ENCODE data around the gene UGT1A8. TPM values are rescaled to one million over a fixed set of nuclear protein-coding genes. Genes with fewer than 3 reads are reported as not detected.
A peak's percentile ranks its signal among the peaks of the same experiment; 100 is the strongest.
"Not testable (repeated sequence)": the region's sequence is repeated elsewhere in the genome, so short reads cannot be mapped to it uniquely, and the experiment has no call there.

UGT1A8 gene
- polyA plus RNA-seq, 2 of the 4 experiments (the other 2 are of a cell fraction) = 0.22 TPM; not detected in 1

DNA sequence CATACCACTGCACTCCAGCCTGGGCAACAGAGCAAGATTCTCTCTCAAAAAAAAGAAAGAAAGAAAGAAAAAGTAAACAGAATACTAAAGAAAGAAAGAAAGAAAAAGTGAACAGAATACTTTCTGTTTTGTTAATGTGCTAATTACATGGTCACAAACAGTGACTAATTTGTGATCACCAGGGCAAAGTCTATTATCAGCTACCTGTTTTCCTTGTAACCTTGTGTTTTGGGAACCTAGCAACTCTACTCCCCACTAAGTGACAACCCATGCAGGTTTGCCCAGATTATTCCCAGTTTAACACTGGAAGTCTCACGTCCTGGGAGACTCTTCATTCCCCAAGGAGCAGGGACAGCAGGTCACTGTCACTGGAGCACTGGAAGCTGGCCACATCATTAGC lies 37.6 kb downstream of the UGT1A8 start:
- POLR2A ChIA-PET = no interaction called here
- 86% methylated on average over 1 of the region's 1 CpG for WGBS (ENCODE audit: missing lambda C conversion rate)
- peak overlapping the region; percentile 15 to 56; a peak in 4 of 6 replicates for H3K27ac ChIP-seq
- H3K4me3 ChIP-seq = no peak overlapping the region
- no peak for TF ChIP-seq ZFP36 (IDR thresholded peaks at IDR 0.05; ENCODE audit: borderline replicate concordance, partially characterized antibody)
- TF ChIP-seq JUNB (IDR thresholded peaks at IDR 0.05) = no peak
- no peak for TF ChIP-seq POLR2AphosphoS2 (conservative IDR thresholded peaks at IDR 0.05; ENCODE audit: low read length)
- TF ChIP-seq ZC3H11A (IDR thresholded peaks at IDR 0.05) = no peak
- CTCF ChIA-PET = interaction anchor here (0.5 kb wide), 1 partner anchor 1050 kb away, joined by 5 read pairs; no protein-coding TSS in a partner anchor
- ATAC-seq = no peak
- FAIRE-seq = no peak
- peaks cover under 1% of the 10 kb centered on the region; the same call in 2 of the 3 replicates for H3K9me3 ChIP-seq
- no peak overlapping the region for H3K4me2 ChIP-seq
- no peak for DNase-seq (ENCODE audit: low read depth in 1 of 2, low spot score in 1 of 2)
- H3K4me1 ChIP-seq = no peaks in the 10 kb centered on the region

DNA sequence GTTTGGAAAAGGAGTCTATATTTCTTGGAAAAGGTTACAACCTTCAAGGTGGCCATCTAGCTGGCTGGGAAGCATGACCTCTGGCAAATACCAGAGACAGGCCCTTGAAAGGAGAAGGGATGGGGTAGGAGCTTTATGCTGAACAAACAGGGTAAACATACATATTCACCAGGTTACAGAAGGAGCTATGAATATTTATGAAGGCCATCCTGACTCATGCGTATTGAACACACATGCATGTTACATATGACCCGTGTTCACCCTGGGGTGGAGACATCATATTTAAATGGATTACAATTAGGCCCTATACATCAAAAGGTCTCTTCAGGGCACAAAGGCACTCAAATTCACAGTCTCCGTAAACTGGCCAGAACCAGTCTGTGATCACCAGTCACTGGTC lies 38.5 kb downstream of the UGT1A8 start:
- POLR2A ChIA-PET; H3K4me2 ChIP-seq; CTCF ChIA-PET; H3K4me3 ChIP-seq; H3K9me3 ChIP-seq; DNase-seq (ENCODE audit: low read depth in 1 of 2, low spot score in 1 of 2); H3K4me1 ChIP-seq; ATAC-seq: not testable (repeated sequence)
- 0 out of 6 replicates have a peak overlapping the region, but pooled peaks of 1 of the 2 experiments have one; percentile 42 for H3K27ac ChIP-seq
- FAIRE-seq = peak; percentile 82
- WGBS (ENCODE audit: missing lambda C conversion rate) = 83% methylated on average over 3 of the region's 3 CpGs

DNA sequence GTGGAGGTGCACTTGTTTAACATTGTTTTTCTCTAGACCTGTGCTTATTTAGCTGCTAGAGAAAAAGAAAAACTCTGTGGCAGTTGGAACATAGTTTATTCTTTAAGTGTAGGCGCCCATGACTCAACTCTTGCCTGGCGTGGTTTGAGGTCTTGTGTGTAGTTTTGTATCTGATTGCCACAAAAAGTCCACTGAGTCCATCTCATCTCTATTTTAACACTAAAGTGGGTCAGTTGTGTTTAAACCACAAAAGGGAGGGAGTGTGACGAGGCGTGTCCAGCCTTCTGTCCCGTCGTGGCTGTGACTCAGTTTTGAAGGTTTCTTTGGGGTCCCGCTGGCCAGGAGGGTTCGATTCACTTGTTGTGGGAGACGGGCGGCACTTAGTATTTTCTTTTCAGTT lies 39.0 kb downstream of the UGT1A8 start:
- 94% methylated on average over 10 of the region's 10 CpGs for WGBS (ENCODE audit: missing lambda C conversion rate)

DNA sequence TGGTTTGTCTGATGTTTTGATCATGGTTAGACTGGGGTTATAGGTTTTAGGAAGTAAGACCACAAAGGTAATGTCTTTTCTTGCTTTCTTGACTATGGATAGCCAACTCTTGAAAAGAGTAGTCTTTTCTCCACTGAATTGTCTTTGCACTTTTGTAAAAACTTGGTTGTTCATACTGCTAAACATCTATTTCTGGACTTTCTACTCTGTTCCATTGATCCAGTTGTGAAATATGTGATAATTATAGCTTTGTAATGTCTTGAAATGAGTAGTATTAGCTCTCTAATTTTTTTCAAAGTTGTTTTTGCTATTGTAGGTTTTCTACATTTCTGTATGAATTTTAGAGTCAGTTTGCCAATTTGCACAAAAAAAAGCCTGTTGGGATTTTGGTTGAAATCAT lies 41.2 kb downstream of the UGT1A8 start:
- ChIA-PET POLR2A (no interaction called here), CTCF (interaction anchor here (0.7 kb wide), 1 partner anchor 168 kb away, joined by 3 read pairs; no protein-coding TSS in a partner anchor)
- FAIRE-seq (no peak), ATAC-seq (no peak), DNase-seq (ENCODE audit: low read depth in 1 of 2, low spot score in 1 of 2) (no peak)
- no peaks in the 10 kb centered on the region for H3K4me1 ChIP-seq
- peaks cover 20% of the 10 kb centered on the region for H3K9me3 ChIP-seq
- no peak overlapping the region for H3K4me3 ChIP-seq
- TF ChIP-seq KDM1A (IDR thresholded peaks at IDR 0.05; ENCODE audit: low read depth) = no peak
- TF ChIP-seq, protein P1, sequence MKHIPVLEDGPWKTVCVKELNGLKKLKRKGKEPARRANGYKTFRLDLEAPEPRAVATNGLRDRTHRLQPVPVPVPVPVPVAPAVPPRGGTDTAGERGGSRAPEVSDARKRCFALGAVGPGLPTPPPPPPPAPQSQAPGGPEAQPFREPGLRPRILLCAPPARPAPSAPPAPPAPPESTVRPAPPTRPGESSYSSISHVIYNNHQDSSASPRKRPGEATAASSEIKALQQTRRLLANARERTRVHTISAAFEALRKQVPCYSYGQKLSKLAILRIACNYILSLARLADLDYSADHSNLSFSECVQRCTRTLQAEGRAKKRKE (CRISPR knock-in tag; IDR thresholded peaks at IDR 0.05; ENCODE audit: low read depth) = no peak
- no peak for TF ChIP-seq EHMT2 (IDR thresholded peaks at IDR 0.05; ENCODE audit: low read depth)
- TF ChIP-seq BHLHE40 (IDR thresholded peaks at IDR 0.05; ENCODE audit: low read depth, low read length) = no peak
- TF ChIP-seq JUNB (IDR thresholded peaks at IDR 0.05) = no peak
- no peak for TF ChIP-seq HOXB5 (CRISPR knock-in tag; IDR thresholded peaks at IDR 0.05)
- TF ChIP-seq NR3C1 (IDR thresholded peaks at IDR 0.05) = no peak
- TF ChIP-seq POLR2A (IDR thresholded peaks at IDR 0.05; ENCODE audit: low read length) = no peak
- no peak for TF ChIP-seq RCOR1 (IDR thresholded peaks at IDR 0.05; ENCODE audit: low read depth, low read length)
- no peak for TF ChIP-seq FOXS1 (CRISPR knock-in tag; IDR thresholded peaks at IDR 0.05)
- no peak for TF ChIP-seq JUN (IDR thresholded peaks at IDR 0.05)
- TF ChIP-seq, protein P2, sequence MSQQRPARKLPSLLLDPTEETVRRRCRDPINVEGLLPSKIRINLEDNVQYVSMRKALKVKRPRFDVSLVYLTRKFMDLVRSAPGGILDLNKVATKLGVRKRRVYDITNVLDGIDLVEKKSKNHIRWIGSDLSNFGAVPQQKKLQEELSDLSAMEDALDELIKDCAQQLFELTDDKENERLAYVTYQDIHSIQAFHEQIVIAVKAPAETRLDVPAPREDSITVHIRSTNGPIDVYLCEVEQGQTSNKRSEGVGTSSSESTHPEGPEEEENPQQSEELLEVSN (IDR thresholded peaks at IDR 0.05; ENCODE audit: borderline replicate concordance, low read depth) = no peak
- TF ChIP-seq RNF2 (IDR thresholded peaks at IDR 0.05; ENCODE audit: borderline replicate concordance, low read depth) = no peak
- TF ChIP-seq, protein P3, sequence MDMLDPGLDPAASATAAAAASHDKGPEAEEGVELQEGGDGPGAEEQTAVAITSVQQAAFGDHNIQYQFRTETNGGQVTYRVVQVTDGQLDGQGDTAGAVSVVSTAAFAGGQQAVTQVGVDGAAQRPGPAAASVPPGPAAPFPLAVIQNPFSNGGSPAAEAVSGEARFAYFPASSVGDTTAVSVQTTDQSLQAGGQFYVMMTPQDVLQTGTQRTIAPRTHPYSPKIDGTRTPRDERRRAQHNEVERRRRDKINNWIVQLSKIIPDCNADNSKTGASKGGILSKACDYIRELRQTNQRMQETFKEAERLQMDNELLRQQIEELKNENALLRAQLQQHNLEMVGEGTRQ (IDR thresholded peaks at IDR 0.05) = no peak
- H3K4me2 ChIP-seq = no peak overlapping the region
- no peak overlapping the region for H3K27ac ChIP-seq

More for the DNA sequence above, 39.0 kb downstream of the UGT1A8 start:
- DNase-seq (ENCODE audit: low read depth in 1 of 2, low spot score in 1 of 2) = no peak
- ATAC-seq = no peak
- POLR2A ChIA-PET = no interaction called here
- Histone ChIP-seq H3K4me1 (no peaks in the 10 kb centered on the region), H3K4me2 (no peak overlapping the region), H3K9me3 (peaks cover 12% of the 10 kb centered on the region), H3K4me3 (no peak overlapping the region), H3K27ac (0 out of 6 replicates have a peak overlapping the region, but pooled peaks of 1 of the 2 experiments have one; percentile 42)
- TF ChIP-seq, protein P4, sequence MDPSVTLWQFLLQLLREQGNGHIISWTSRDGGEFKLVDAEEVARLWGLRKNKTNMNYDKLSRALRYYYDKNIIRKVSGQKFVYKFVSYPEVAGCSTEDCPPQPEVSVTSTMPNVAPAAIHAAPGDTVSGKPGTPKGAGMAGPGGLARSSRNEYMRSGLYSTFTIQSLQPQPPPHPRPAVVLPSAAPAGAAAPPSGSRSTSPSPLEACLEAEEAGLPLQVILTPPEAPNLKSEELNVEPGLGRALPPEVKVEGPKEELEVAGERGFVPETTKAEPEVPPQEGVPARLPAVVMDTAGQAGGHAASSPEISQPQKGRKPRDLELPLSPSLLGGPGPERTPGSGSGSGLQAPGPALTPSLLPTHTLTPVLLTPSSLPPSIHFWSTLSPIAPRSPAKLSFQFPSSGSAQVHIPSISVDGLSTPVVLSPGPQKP (IDR thresholded peaks at IDR 0.05; ENCODE audit: low read depth, low read length) = no peak
- TF ChIP-seq POLR2AphosphoS2 (conservative IDR thresholded peaks at IDR 0.05; ENCODE audit: low read length) (no peak), GATA3 (IDR thresholded peaks at IDR 0.05; ENCODE audit: borderline replicate concordance) (no peak), HOXB5 (CRISPR knock-in tag; IDR thresholded peaks at IDR 0.05) (no peak), RFX5 (IDR thresholded peaks at IDR 0.05) (no peak), ZSCAN20 (CRISPR knock-in tag; IDR thresholded peaks at IDR 0.05) (no peak), RCOR1 (IDR thresholded peaks at IDR 0.05; ENCODE audit: low read depth, low read length) (no peak), SREBF2 (IDR thresholded peaks at IDR 0.05) (no peak), HEYL (CRISPR knock-in tag; IDR thresholded peaks at IDR 0.05) (no peak)
- TF ChIP-seq, protein P5, sequence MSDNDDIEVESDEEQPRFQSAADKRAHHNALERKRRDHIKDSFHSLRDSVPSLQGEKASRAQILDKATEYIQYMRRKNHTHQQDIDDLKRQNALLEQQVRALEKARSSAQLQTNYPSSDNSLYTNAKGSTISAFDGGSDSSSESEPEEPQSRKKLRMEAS (IDR thresholded peaks at IDR 0.05) = no peak
- TF ChIP-seq, protein P1 (CRISPR knock-in tag; IDR thresholded peaks at IDR 0.05; ENCODE audit: low read depth) = no peak
- no peak for FAIRE-seq
- CTCF ChIA-PET = no interaction called here

Data from A549 (cell line).